Endothelial cell of umbilical vein (primary cell): Measurements from ENCODE around the gene AQP12A.
"Not testable (repeated sequence)": the region's sequence is repeated elsewhere in the genome, so short reads cannot be mapped to it uniquely, and the experiment has no call there.

Experiments
- EZH2 ChIP-seq: IDR thresholded peaks from 2 replicates; pipeline ENCODE4 v1.6.1; 2012; ENCODE audit warnings: borderline replicate concordance, low read depth, mild to moderate bottlenecking, moderate library complexity, low read length, inconsistent platforms; ENCODE audit not compliant: severe bottlenecking
- GATA2 ChIP-seq: IDR thresholded peaks from 2 replicates; pipeline ENCODE4 v1.7.0; 2011; ENCODE audit warnings: low read depth, mild to moderate bottlenecking, moderate library complexity, mixed read lengths, low read length; ENCODE audit not compliant: insufficient read length, insufficient read depth
- JUN ChIP-seq: IDR thresholded peaks from 2 replicates; pipeline ENCODE4 v1.6.1; 2011; ENCODE audit warnings: borderline replicate concordance, low read depth; ENCODE audit not compliant: insufficient read length, insufficient read depth
- POLR2A ChIP-seq: IDR thresholded peaks from 2 replicates; pipeline ENCODE4 v1.6.1; 2012; ENCODE audit warnings: low read depth, mild to moderate bottlenecking, control low read depth, low read length
- POLR2AphosphoS5 ChIP-seq: IDR thresholded peaks from 2 replicates; pipeline ENCODE4 v1.6.1; 2012; ENCODE audit warnings: low read depth, mild to moderate bottlenecking, control low read depth, low read length, moderate library complexity; ENCODE audit not compliant: insufficient read depth
- TF ChIP-seq, protein P1 (sequence below), 2 donors: IDR thresholded peaks; 1 replicate in 1 of 2; 2 replicates in 1 of 2; pipeline ENCODE4 v1.5.1; 2011; ENCODE audit warnings: low read length in 2 of 2, mild to moderate bottlenecking in 2 of 2, moderate library complexity in 2 of 2, control low read depth in 1 of 2, inconsistent platforms in 1 of 2, low read depth in 1 of 2; ENCODE audit not compliant: insufficient read depth in 1 of 2; ENCODE audit errors: extremely low read depth in 1 of 2
- TF ChIP-seq, protein P2 (sequence below): IDR thresholded peaks from 2 replicates; pipeline ENCODE4 v1.6.1; 2011; ENCODE audit not compliant: insufficient read depth, insufficient read length

DNA sequence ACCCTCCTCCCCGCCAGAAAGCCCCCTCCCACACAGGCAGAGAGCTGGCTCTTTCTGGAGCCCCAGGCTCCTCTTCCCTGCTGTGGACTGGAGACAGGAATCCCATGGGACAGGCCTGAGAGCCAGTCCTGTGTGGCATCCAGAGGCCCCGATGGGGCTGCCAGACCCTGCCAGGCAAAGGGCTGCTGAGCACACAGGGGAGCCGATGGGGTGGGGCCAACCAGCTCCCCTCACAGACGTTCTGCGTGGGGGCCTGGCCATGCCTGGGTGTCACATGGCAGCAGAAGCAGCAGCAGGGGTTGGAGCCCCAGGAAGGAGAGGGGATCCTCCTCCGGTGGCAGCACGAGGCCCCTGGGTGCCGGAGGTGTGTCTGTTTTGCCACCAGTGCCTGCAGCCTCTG is 8.2 kb downstream of the AQP12A start:
- not testable (repeated sequence) for TF ChIP-seq GATA2, EZH2, POLR2A, JUN, POLR2AphosphoS5
- TF ChIP-seq, protein P1, sequence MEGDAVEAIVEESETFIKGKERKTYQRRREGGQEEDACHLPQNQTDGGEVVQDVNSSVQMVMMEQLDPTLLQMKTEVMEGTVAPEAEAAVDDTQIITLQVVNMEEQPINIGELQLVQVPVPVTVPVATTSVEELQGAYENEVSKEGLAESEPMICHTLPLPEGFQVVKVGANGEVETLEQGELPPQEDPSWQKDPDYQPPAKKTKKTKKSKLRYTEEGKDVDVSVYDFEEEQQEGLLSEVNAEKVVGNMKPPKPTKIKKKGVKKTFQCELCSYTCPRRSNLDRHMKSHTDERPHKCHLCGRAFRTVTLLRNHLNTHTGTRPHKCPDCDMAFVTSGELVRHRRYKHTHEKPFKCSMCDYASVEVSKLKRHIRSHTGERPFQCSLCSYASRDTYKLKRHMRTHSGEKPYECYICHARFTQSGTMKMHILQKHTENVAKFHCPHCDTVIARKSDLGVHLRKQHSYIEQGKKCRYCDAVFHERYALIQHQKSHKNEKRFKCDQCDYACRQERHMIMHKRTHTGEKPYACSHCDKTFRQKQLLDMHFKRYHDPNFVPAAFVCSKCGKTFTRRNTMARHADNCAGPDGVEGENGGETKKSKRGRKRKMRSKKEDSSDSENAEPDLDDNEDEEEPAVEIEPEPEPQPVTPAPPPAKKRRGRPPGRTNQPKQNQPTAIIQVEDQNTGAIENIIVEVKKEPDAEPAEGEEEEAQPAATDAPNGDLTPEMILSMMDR (IDR thresholded peaks at IDR 0.05; ENCODE audit: extremely low read depth in 1 of 2, insufficient read depth in 1 of 2, low read depth in 1 of 2, low read length in 2 of 2): not testable (repeated sequence)
- TF ChIP-seq, protein P2, sequence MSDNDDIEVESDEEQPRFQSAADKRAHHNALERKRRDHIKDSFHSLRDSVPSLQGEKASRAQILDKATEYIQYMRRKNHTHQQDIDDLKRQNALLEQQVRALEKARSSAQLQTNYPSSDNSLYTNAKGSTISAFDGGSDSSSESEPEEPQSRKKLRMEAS: not testable (repeated sequence)
